Activated naive CD8-positive, alpha-beta T cell treated with anti-CD3 and anti-CD28 coated beads, Interleukin-2, amount 50 U/mL, for 24 hours (primary cell): Measurements from ENCODE around the gene NAPSA.
A peak's percentile ranks its signal among the peaks of the same experiment; 100 is the strongest.
"Not testable (repeated sequence)": the region's sequence is repeated elsewhere in the genome, so short reads cannot be mapped to it uniquely, and the experiment has no call there.

Source experiments
- ATAC-seq: fragments of 150-1000 bp; cut with Tn5 transposase; one replicate; pipeline ENCODE4 v1.10.0; 2021
- DNase-seq: peaks from one replicate; pipeline ENCODE4 v3.0.0; 2021
- H3K27ac Mint-ChIP-seq: one replicate; pipeline ENCODE4 v1.8.0; 2021; ENCODE audit warnings: mild to moderate bottlenecking, mixed read lengths
- H3K27me3 Mint-ChIP-seq: one replicate; pipeline ENCODE4 v1.8.0; 2021; ENCODE audit warnings: mixed read lengths
- H3K36me3 Mint-ChIP-seq: one replicate; pipeline ENCODE4 v1.8.0; 2021; ENCODE audit warnings: low read depth, mixed read lengths
- H3K4me1 Mint-ChIP-seq: one replicate; pipeline ENCODE4 v1.8.0; 2021; ENCODE audit warnings: mixed read lengths
- H3K4me3 Mint-ChIP-seq: one replicate; pipeline ENCODE4 v1.8.0; 2021; ENCODE audit warnings: mild to moderate bottlenecking, moderate library complexity, mixed read lengths
- H3K9me3 Mint-ChIP-seq: one replicate; pipeline ENCODE4 v1.8.0; 2021; ENCODE audit warnings: mixed read lengths

The NAPSA gene

GRCh38 chr19:50393589-50393988 lies 28.1 kb upstream of the NAPSA start:
- Mint-ChIP-seq H3K36me3 (peaks cover 42% of the 10 kb centered on the region), H3K9me3 (no peaks in the 10 kb centered on the region), H3K27ac (no peak overlapping the region), H3K4me1 (peaks cover 2% of the 10 kb centered on the region), H3K27me3 (no peaks in the 10 kb centered on the region), H3K4me3 (no peak overlapping the region)
- DNase-seq (no peak), ATAC-seq (no peak)

GRCh38 chr19:50392759-50393158 lies 27.3 kb upstream of the NAPSA start:
- no peak for ATAC-seq
- Mint-ChIP-seq H3K4me3 (no peak overlapping the region), H3K27ac (no peak overlapping the region), H3K27me3 (no peaks in the 10 kb centered on the region), H3K4me1 (peaks cover 2% of the 10 kb centered on the region), H3K36me3 (peaks cover 45% of the 10 kb centered on the region), H3K9me3 (no peaks in the 10 kb centered on the region)
- DNase-seq, result no peak

- not testable (repeated sequence) for H3K4me1 Mint-ChIP-seq, DNase-seq, H3K27me3 Mint-ChIP-seq, ATAC-seq, H3K4me3 Mint-ChIP-seq, H3K27ac Mint-ChIP-seq, H3K9me3 Mint-ChIP-seq
- H3K36me3 Mint-ChIP-seq, result peaks cover 49% of the 10 kb centered on the region
These were observed 25.5 kb upstream of the NAPSA start for GRCh38 chr19:50390952-50391351.

- not testable (repeated sequence) for H3K4me3 Mint-ChIP-seq, H3K9me3 Mint-ChIP-seq, DNase-seq, H3K4me1 Mint-ChIP-seq, H3K27ac Mint-ChIP-seq, H3K27me3 Mint-ChIP-seq, ATAC-seq
- H3K36me3 Mint-ChIP-seq, result peaks cover 49% of the 10 kb centered on the region
These were observed 24.9 kb upstream of the NAPSA start for GRCh38 chr19:50390295-50390694.

- no peaks in the 10 kb centered on the region for H3K9me3 Mint-ChIP-seq
- no peaks in the 10 kb centered on the region for H3K27me3 Mint-ChIP-seq
- DNase-seq (no peak), ATAC-seq (no peak)
- peak overlapping the region; percentile 30 for H3K27ac Mint-ChIP-seq
- peak overlapping the region; percentile 32 for H3K4me3 Mint-ChIP-seq
- peaks cover 48% of the 10 kb centered on the region for H3K36me3 Mint-ChIP-seq
- H3K4me1 Mint-ChIP-seq, result peaks cover 29% of the 10 kb centered on the region
These were observed 22.4 kb upstream of the NAPSA start for GRCh38 chr19:50387868-50388245.

GRCh38 chr19:50387176-50387867 lies 21.9 kb upstream of the NAPSA start:
- H3K4me1 Mint-ChIP-seq, result peaks cover 29% of the 10 kb centered on the region
- DNase-seq (no peak), ATAC-seq (no peak)
- peaks cover 45% of the 10 kb centered on the region for H3K36me3 Mint-ChIP-seq
- peak overlapping the region; percentile 32 for H3K4me3 Mint-ChIP-seq
- H3K27ac Mint-ChIP-seq, result peak overlapping the region; percentile 30
- H3K9me3 Mint-ChIP-seq, result no peaks in the 10 kb centered on the region
- no peaks in the 10 kb centered on the region for H3K27me3 Mint-ChIP-seq

GRCh38 chr19:50384685-50385535 lies 19.5 kb upstream of the NAPSA start:
- peak overlapping the region; percentile 99 for H3K27ac Mint-ChIP-seq
- no peaks in the 10 kb centered on the region for H3K27me3 Mint-ChIP-seq
- peaks cover 35% of the 10 kb centered on the region for H3K36me3 Mint-ChIP-seq
- DNase-seq (no peak), ATAC-seq (no peak)
- peaks cover 29% of the 10 kb centered on the region for H3K4me1 Mint-ChIP-seq
- H3K4me3 Mint-ChIP-seq, result peak overlapping the region; percentile 97
- no peaks in the 10 kb centered on the region for H3K9me3 Mint-ChIP-seq

GRCh38 chr19:50383852-50384684 lies 18.6 kb upstream of the NAPSA start, which contains the start of gene POLD1:
POLD1 (plus strand) TSS chr19:50384347; CDS start chr19:50398852, 14,505 bp downstream.
- Mint-ChIP-seq H3K4me3 (peak within 1 kb of the TSS; percentile 97), H3K27me3 (no peaks in the 10 kb centered on the region), H3K36me3 (peaks cover 42% of the 10 kb centered on the region), H3K9me3 (no peaks in the 10 kb centered on the region), H3K27ac (peak within 1 kb of the TSS; percentile 99), H3K4me1 (peaks cover 29% of the 10 kb centered on the region)
- peak; percentile 99 for DNase-seq
- peak; percentile 84 for ATAC-seq

- DNase-seq (no peak), ATAC-seq (peak; percentile 5)
- peak overlapping the region; percentile 99 for H3K27ac Mint-ChIP-seq
- H3K9me3 Mint-ChIP-seq, result no peaks in the 10 kb centered on the region
- peak overlapping the region; percentile 97 for H3K4me3 Mint-ChIP-seq
- H3K4me1 Mint-ChIP-seq, result peaks cover 29% of the 10 kb centered on the region
- peaks cover 38% of the 10 kb centered on the region for H3K36me3 Mint-ChIP-seq
- H3K27me3 Mint-ChIP-seq, result no peaks in the 10 kb centered on the region
These were observed 17.8 kb upstream of the NAPSA start for GRCh38 chr19:50383001-50383851.

GRCh38 chr19:50381881-50382729 lies 16.7 kb upstream of the NAPSA start:
- Mint-ChIP-seq H3K27me3 (no peaks in the 10 kb centered on the region), H3K9me3 (no peaks in the 10 kb centered on the region), H3K27ac (no peak overlapping the region), H3K4me1 (peaks cover 32% of the 10 kb centered on the region), H3K36me3 (peaks cover 35% of the 10 kb centered on the region), H3K4me3 (no peak overlapping the region)
- ATAC-seq (no peak), DNase-seq (no peak)

- Mint-ChIP-seq H3K27me3 (no peaks in the 10 kb centered on the region), H3K9me3 (no peaks in the 10 kb centered on the region), H3K4me3 (no peak overlapping the region), H3K4me1 (peaks cover 35% of the 10 kb centered on the region), H3K36me3 (peaks cover 33% of the 10 kb centered on the region), H3K27ac (no peak overlapping the region)
- DNase-seq (no peak), ATAC-seq (no peak)
These were observed 15.3 kb upstream of the NAPSA start for GRCh38 chr19:50380751-50381151.

- no peak overlapping the region for H3K4me3 Mint-ChIP-seq
- peaks cover 33% of the 10 kb centered on the region for H3K4me1 Mint-ChIP-seq
- peaks cover 31% of the 10 kb centered on the region for H3K36me3 Mint-ChIP-seq
- H3K27ac Mint-ChIP-seq, result no peak overlapping the region
- ATAC-seq (no peak), DNase-seq (no peak)
- no peaks in the 10 kb centered on the region for H3K9me3 Mint-ChIP-seq
- no peaks in the 10 kb centered on the region for H3K27me3 Mint-ChIP-seq
These were observed 14.7 kb upstream of the NAPSA start for GRCh38 chr19:50380137-50380536.

GRCh38 chr19:50379602-50380001 lies 14.2 kb upstream of the NAPSA start:
- Mint-ChIP-seq H3K4me1 (peaks cover 31% of the 10 kb centered on the region), H3K27ac (no peak overlapping the region), H3K27me3 (no peaks in the 10 kb centered on the region), H3K9me3 (no peaks in the 10 kb centered on the region), H3K36me3 (peaks cover 26% of the 10 kb centered on the region), H3K4me3 (no peak overlapping the region)
- ATAC-seq (no peak), DNase-seq (no peak)
